ENCODE results near the gene PHF5A.

The PHF5A gene

GRCh38 chr22:41516462-41516861, 48.0 kb upstream of the PHF5A start:
- no peak overlapping the region for H3K4me3 ChIP-seq (ENCODE audit: insufficient read depth, low read length, poor library complexity, severe bottlenecking)
- no peak overlapping the region for H3K4me2 ChIP-seq (ENCODE audit: low read depth, low read length, poor library complexity, severe bottlenecking)
- H3K27ac ChIP-seq (ENCODE audit: low read depth, low read length): no peak overlapping the region
- no peaks in the 10 kb centered on the region for H4K20me1 ChIP-seq (ENCODE audit: low read depth, low read length)
- H3K27me3 ChIP-seq (ENCODE audit: low read length): no peaks in the 10 kb centered on the region
- H3K36me3 ChIP-seq (ENCODE audit: low read length): no peaks in the 10 kb centered on the region
- no peak overlapping the region for H2AFZ ChIP-seq (ENCODE audit: low read depth, low read length, severe bottlenecking)
- TF ChIP-seq CTCF (IDR thresholded peaks at IDR 0.05; ENCODE audit: insufficient read depth, low read length, poor library complexity, severe bottlenecking): no peak
- no peak for TF ChIP-seq EZH2phosphoT487 (conservative IDR thresholded peaks at IDR 0.05; ENCODE audit: low read length)
- H3K9me3 ChIP-seq (ENCODE audit: insufficient read depth, low read length): no peaks in the 10 kb centered on the region
- no peaks in the 10 kb centered on the region for H3F3A ChIP-seq (ENCODE audit: insufficient read depth)
- no peaks in the 10 kb centered on the region for H3K79me2 ChIP-seq (ENCODE audit: insufficient read depth, low read length)
- no peak overlapping the region for H3K9ac ChIP-seq (ENCODE audit: low read length)
- no peaks in the 10 kb centered on the region for H3K9me2 ChIP-seq (replicated peaks; ENCODE audit: insufficient read depth, low read length)

GRCh38 chr22:41513391-41513790, 44.9 kb upstream of the PHF5A start:
- TF ChIP-seq EZH2phosphoT487 (conservative IDR thresholded peaks at IDR 0.05; ENCODE audit: low read length) (no peak), CTCF (IDR thresholded peaks at IDR 0.05; ENCODE audit: insufficient read depth, low read length, poor library complexity, severe bottlenecking) (no peak)
- H3K9me3 ChIP-seq (ENCODE audit: insufficient read depth, low read length): no peaks in the 10 kb centered on the region
- no peaks in the 10 kb centered on the region for H3K27me3 ChIP-seq (ENCODE audit: low read length)
- H3K79me2 ChIP-seq (ENCODE audit: insufficient read depth, low read length): no peaks in the 10 kb centered on the region
- H3K36me3 ChIP-seq (ENCODE audit: low read length): no peaks in the 10 kb centered on the region
- no peak overlapping the region for H3K4me3 ChIP-seq (ENCODE audit: insufficient read depth, low read length, poor library complexity, severe bottlenecking)
- no peak overlapping the region for H3K9ac ChIP-seq (ENCODE audit: low read length)
- H3K4me2 ChIP-seq (ENCODE audit: low read depth, low read length, poor library complexity, severe bottlenecking): no peak overlapping the region
- H2AFZ ChIP-seq (ENCODE audit: low read depth, low read length, severe bottlenecking): no peak overlapping the region
- no peaks in the 10 kb centered on the region for H4K20me1 ChIP-seq (ENCODE audit: low read depth, low read length)
- no peaks in the 10 kb centered on the region for H3K9me2 ChIP-seq (replicated peaks; ENCODE audit: insufficient read depth, low read length)
- no peaks in the 10 kb centered on the region for H3F3A ChIP-seq (ENCODE audit: insufficient read depth)
- H3K27ac ChIP-seq (ENCODE audit: low read depth, low read length): no peak overlapping the region

GRCh38 chr22:41512421-41513194, 44.1 kb upstream of the PHF5A start:
- Histone ChIP-seq H3K9me3 (ENCODE audit: insufficient read depth, low read length) (no peaks in the 10 kb centered on the region), H3K9me2 (replicated peaks; ENCODE audit: insufficient read depth, low read length) (no peaks in the 10 kb centered on the region), H3K27ac (ENCODE audit: low read depth, low read length) (no peak overlapping the region), H3K27me3 (ENCODE audit: low read length) (no peaks in the 10 kb centered on the region), H3K4me2 (ENCODE audit: low read depth, low read length, poor library complexity, severe bottlenecking) (no peak overlapping the region), H3K4me3 (ENCODE audit: insufficient read depth, low read length, poor library complexity, severe bottlenecking) (no peak overlapping the region), H3K9ac (ENCODE audit: low read length) (no peak overlapping the region), H3K36me3 (ENCODE audit: low read length) (no peaks in the 10 kb centered on the region), H3F3A (ENCODE audit: insufficient read depth) (no peaks in the 10 kb centered on the region), H2AFZ (ENCODE audit: low read depth, low read length, severe bottlenecking) (no peak overlapping the region), H3K79me2 (ENCODE audit: insufficient read depth, low read length) (no peaks in the 10 kb centered on the region), H4K20me1 (ENCODE audit: low read depth, low read length) (no peaks in the 10 kb centered on the region)
- TF ChIP-seq CTCF (IDR thresholded peaks at IDR 0.05; ENCODE audit: insufficient read depth, low read length, poor library complexity, severe bottlenecking): no peak
- no peak for TF ChIP-seq EZH2phosphoT487 (conservative IDR thresholded peaks at IDR 0.05; ENCODE audit: low read length)
